HepG2 (cell line): ENCODE measurements around the gene AGTPBP1. TPM values are rescaled to one million over a fixed set of nuclear protein-coding genes. Genes with fewer than 3 reads are reported as not detected.

ENCODE experiments used
- IKZF1 ChIP-seq: fragments of 450-650 bp; IDR thresholded peaks from 2 replicates; pipeline ENCODE4 v1.7.1; 2016
- JDP2 ChIP-seq: sonication (generic); formaldehyde crosslinking; IDR thresholded peaks from 2 replicates; pipeline ENCODE4 v1.8.1; 2022; ENCODE audit warnings: missing genetic modification reagents, borderline replicate concordance
- LCORL ChIP-seq, 2 experiments: fragments of 450-650 bp in 1 of 2; sonication (generic) in 1 of 2; formaldehyde crosslinking in 1 of 2; IDR thresholded peaks; 2 replicates each; pipeline versions ENCODE4 v1.5.0 to v1.6.1; 2017 to 2020; ENCODE audit warnings: antibody characterized with exemption in 1 of 2, missing genetic modification reagents in 1 of 2
- MAFK ChIP-seq, 2 experiments: IDR thresholded peaks in 1 of 2; conservative IDR thresholded peaks in 1 of 2; 2 replicates each; pipeline ENCODE4 v1.6.1; 2011; ENCODE audit warnings: improper control_type of control experiment in 2 of 2, low read length in 2 of 2
- MED13 ChIP-seq: sonication (generic); formaldehyde crosslinking; IDR thresholded peaks from 2 replicates; pipeline ENCODE4 v1.5.0; 2020; ENCODE audit warnings: missing genetic modification reagents
- NRL ChIP-seq: sonication (generic); formaldehyde crosslinking; IDR thresholded peaks from 2 replicates; pipeline ENCODE4 v1.5.0; 2020; ENCODE audit warnings: missing genetic modification reagents, mild to moderate bottlenecking, moderate library complexity, borderline replicate concordance
- SATB2 ChIP-seq: sonication (generic); formaldehyde crosslinking; IDR thresholded peaks from 2 replicates; pipeline ENCODE4 v1.5.0; 2020; ENCODE audit warnings: missing genetic modification reagents
- ZBTB38 ChIP-seq: sonication (generic); formaldehyde crosslinking; IDR thresholded peaks from 2 replicates; pipeline ENCODE4 v1.5.1; 2020; ENCODE audit warnings: mild to moderate bottlenecking, missing genetic modification reagents
- ZNF256 ChIP-seq: sonication (generic); formaldehyde crosslinking; conservative IDR thresholded peaks from 2 replicates; pipeline ENCODE4 v1.4.0; 2020; ENCODE audit warnings: missing genetic modification reagents
- ZNF329 ChIP-seq: sonication (generic); formaldehyde crosslinking; IDR thresholded peaks from 2 replicates; pipeline ENCODE4 v1.9.0; 2021; ENCODE audit warnings: low read depth, mild to moderate bottlenecking, missing genetic modification reagents
- ZNF333 ChIP-seq: sonication (generic); formaldehyde crosslinking; IDR thresholded peaks from 2 replicates; pipeline ENCODE4 v1.4.0; 2020; ENCODE audit warnings: mild to moderate bottlenecking, missing genetic modification reagents, borderline replicate concordance
- ZNF33B ChIP-seq: sonication (generic); formaldehyde crosslinking; IDR thresholded peaks from 2 replicates; pipeline ENCODE4 v1.5.1; 2020; ENCODE audit warnings: mild to moderate bottlenecking, missing genetic modification reagents
- ZNF501 ChIP-seq: sonication (generic); formaldehyde crosslinking; IDR thresholded peaks from 2 replicates; pipeline ENCODE4 v1.5.1; 2020; ENCODE audit warnings: mild to moderate bottlenecking, moderate library complexity, missing genetic modification reagents
- ZNF543 ChIP-seq: sonication (generic); formaldehyde crosslinking; IDR thresholded peaks from 2 replicates; pipeline ENCODE4 v1.4.0; 2020; ENCODE audit warnings: mild to moderate bottlenecking, missing genetic modification reagents
- ZNF564 ChIP-seq: sonication (generic); formaldehyde crosslinking; IDR thresholded peaks from 2 replicates; pipeline ENCODE4 v1.8.1; 2023; ENCODE audit warnings: mild to moderate bottlenecking, missing genetic modification reagents
- ZNF589 ChIP-seq: sonication (generic); formaldehyde crosslinking; conservative IDR thresholded peaks from 2 replicates; pipeline ENCODE4 v1.8.0; 2022; ENCODE audit warnings: mild to moderate bottlenecking, moderate library complexity, missing genetic modification reagents
- polyA plus RNA-seq, 8 experiments: library from polyadenylated mRNA; depleted of rRNA in 3 of 8; stranded (reverse) in 7 of 8; unstranded in 1 of 8; fragments of >200 nt; fragmentation: Illumina TruSeq in 4 of 8; extraction: Trizol in 4 of 8; gene quantifications; 2 replicates each; pipeline versions ENCODE4 v1.2.1 to v1.2.3, GENCODE V29; 2011 to 2016; ENCODE audit warnings: low read depth in 4 of 8, missing spikeins in 1 of 8, mixed read lengths in 1 of 8; ENCODE audit not compliant: insufficient read depth in 1 of 8
- total RNA-seq, 5 experiments: library from RNA; depleted of rRNA; stranded (reverse); fragments of >200 nt; fragmentation: Illumina TruSeq; extraction: Trizol; gene quantifications; 2 replicates each; pipeline ENCODE4 v1.2.3, GENCODE V29; 2016; ENCODE audit warnings: low read depth in 1 of 5
- TF ChIP-seq, protein P1 (sequence below): sonication (generic); formaldehyde crosslinking; IDR thresholded peaks from 2 replicates; pipeline ENCODE4 v1.8.0; 2022; ENCODE audit warnings: missing genetic modification reagents, low read depth, mild to moderate bottlenecking, borderline replicate concordance
- TF ChIP-seq, protein P2 (sequence below): sonication (generic); formaldehyde crosslinking; IDR thresholded peaks from 2 replicates; pipeline ENCODE4 v1.4.0; 2020; ENCODE audit warnings: mild to moderate bottlenecking, missing genetic modification reagents, borderline replicate concordance
- TF ChIP-seq, protein P3 (sequence below): sonication (generic); formaldehyde crosslinking; IDR thresholded peaks from 2 replicates; pipeline ENCODE4 v1.4.0; 2020; ENCODE audit warnings: mild to moderate bottlenecking, missing genetic modification reagents
- TF ChIP-seq, protein P4 (sequence below): sonication (generic); formaldehyde crosslinking; IDR thresholded peaks from 2 replicates; pipeline ENCODE4 v1.9.0; 2022; ENCODE audit warnings: missing genetic modification reagents, mild to moderate bottlenecking, borderline replicate concordance
- TF ChIP-seq, protein P5 (sequence below): sonication (generic); formaldehyde crosslinking; IDR thresholded peaks from 2 replicates; pipeline ENCODE4 v1.8.1; 2023; ENCODE audit warnings: missing genetic modification reagents, inconsistent platforms, borderline replicate concordance

The AGTPBP1 gene
- total and polyA plus RNA-seq, 2 of the 13 experiments (the other 11 are each of a cell fraction or from before 2014, with no cell fraction given), result 9.7 to 22.3 TPM

DNA sequence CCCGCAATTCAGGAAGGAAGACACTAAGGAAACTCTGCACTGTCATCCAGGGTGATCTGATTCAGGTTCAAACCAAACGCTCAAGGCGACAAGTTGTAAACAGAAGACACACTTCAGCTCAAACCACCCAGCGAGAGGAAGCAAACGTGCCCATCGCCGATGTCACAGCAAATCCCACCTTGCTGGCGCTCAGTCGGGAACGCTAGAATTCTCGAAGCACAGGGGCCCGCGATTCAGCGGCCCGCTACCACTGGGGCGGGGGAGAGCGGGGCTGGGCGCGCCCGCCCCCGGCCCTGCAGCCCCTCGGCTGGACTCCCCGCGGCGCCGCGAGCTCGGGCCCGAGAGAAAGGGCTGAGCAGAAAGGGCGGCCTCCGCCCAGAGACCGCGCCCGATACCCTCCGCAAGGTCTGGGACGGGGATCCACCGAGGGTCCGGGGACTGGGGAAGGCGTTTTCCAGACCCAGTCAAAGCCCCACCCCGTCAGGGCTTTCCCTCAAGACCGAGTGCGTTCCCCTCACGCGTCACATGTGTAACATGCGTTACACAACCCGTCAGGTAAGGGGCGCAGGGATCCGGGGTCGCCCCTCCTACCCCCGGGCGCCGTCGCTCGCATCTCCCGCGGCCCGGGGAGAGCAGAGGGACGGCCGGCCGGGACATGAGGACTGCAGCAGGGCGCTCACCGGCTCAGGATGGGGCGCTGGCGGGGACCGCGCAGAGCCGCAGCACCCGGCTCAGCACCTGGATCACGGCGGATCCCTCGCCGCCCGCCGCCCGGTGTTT is 469 bp downstream of the AGTPBP1 start (continued):
- TF ChIP-seq, protein P1, sequence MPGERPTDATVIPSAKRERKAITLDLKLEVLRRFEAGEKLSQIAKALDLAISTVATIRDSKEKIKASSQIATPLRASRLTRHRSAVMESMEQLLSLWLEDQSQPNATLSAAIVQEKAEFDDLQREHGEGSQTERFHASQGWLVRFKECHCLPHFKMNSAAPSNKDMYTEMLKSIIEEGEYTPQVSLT, result no peak
- TF ChIP-seq, protein P2, sequence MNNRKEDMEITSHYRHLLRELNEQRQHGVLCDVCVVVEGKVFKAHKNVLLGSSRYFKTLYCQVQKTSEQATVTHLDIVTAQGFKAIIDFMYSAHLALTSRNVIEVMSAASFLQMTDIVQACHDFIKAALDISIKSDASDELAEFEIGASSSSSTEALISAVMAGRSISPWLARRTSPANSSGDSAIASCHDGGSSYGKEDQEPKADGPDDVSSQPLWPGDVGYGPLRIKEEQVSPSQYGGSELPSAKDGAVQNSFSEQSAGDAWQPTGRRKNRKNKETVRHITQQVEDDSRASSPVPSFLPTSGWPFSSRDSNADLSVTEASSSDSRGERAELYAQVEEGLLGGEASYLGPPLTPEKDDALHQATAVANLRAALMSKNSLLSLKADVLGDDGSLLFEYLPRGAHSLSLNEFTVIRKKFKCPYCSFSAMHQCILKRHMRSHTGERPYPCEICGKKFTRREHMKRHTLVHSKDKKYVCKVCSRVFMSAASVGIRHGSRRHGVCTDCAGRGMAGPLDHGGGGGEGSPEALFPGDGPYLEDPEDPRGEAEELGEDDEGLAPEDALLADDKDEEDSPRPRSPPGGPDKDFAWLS (CRISPR knock-in tag), result no peak
- TF ChIP-seq ZNF333 (CRISPR knock-in tag), result no peak
- TF ChIP-seq ZNF329 (CRISPR knock-in tag), result no peak; the same call in 1 of the 2 replicates
- no peak for TF ChIP-seq ZNF256 (CRISPR knock-in tag)
- TF ChIP-seq JDP2 (CRISPR knock-in tag), result no peak
- TF ChIP-seq IKZF1, result no peak
- peak; percentile 48; the same call in 1 of the 2 replicates for TF ChIP-seq ZNF501 (CRISPR knock-in tag)
- no peak for TF ChIP-seq MAFK (conservative IDR thresholded peaks at IDR 0.05 in 1 of 2, IDR thresholded peaks at IDR 0.05 in 1 of 2; ENCODE audit: low read length in 2 of 2)
- TF ChIP-seq, protein P3, sequence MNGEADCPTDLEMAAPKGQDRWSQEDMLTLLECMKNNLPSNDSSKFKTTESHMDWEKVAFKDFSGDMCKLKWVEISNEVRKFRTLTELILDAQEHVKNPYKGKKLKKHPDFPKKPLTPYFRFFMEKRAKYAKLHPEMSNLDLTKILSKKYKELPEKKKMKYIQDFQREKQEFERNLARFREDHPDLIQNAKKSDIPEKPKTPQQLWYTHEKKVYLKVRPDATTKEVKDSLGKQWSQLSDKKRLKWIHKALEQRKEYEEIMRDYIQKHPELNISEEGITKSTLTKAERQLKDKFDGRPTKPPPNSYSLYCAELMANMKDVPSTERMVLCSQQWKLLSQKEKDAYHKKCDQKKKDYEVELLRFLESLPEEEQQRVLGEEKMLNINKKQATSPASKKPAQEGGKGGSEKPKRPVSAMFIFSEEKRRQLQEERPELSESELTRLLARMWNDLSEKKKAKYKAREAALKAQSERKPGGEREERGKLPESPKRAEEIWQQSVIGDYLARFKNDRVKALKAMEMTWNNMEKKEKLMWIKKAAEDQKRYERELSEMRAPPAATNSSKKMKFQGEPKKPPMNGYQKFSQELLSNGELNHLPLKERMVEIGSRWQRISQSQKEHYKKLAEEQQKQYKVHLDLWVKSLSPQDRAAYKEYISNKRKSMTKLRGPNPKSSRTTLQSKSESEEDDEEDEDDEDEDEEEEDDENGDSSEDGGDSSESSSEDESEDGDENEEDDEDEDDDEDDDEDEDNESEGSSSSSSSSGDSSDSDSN (CRISPR knock-in tag), result peak; percentile 87; the same call in 1 of the 2 replicates
- no peak for TF ChIP-seq ZNF564 (CRISPR knock-in tag)
- TF ChIP-seq MED13, result no peak
- TF ChIP-seq ZBTB38, result 0 out of 2 replicates have a peak, but pooled peaks have one; percentile 24
- peak; percentile 58; the same call in 1 of the 2 replicates for TF ChIP-seq ZNF543 (CRISPR knock-in tag)
- TF ChIP-seq NRL (CRISPR knock-in tag), result peak; percentile 61; the same call in 1 of the 2 replicates
- TF ChIP-seq ZNF589 (CRISPR knock-in tag), result 0 out of 2 replicates have a peak, but pooled peaks have one; percentile 46
- TF ChIP-seq, protein P4, sequence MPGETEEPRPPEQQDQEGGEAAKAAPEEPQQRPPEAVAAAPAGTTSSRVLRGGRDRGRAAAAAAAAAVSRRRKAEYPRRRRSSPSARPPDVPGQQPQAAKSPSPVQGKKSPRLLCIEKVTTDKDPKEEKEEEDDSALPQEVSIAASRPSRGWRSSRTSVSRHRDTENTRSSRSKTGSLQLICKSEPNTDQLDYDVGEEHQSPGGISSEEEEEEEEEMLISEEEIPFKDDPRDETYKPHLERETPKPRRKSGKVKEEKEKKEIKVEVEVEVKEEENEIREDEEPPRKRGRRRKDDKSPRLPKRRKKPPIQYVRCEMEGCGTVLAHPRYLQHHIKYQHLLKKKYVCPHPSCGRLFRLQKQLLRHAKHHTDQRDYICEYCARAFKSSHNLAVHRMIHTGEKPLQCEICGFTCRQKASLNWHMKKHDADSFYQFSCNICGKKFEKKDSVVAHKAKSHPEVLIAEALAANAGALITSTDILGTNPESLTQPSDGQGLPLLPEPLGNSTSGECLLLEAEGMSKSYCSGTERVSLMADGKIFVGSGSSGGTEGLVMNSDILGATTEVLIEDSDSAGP (CRISPR knock-in tag), result peak; percentile 38; the same call in 1 of the 2 replicates
- 0 out of 2 replicates have a peak, but pooled peaks have one; percentile 45 for TF ChIP-seq ZNF33B (CRISPR knock-in tag)
- TF ChIP-seq, protein P5, sequence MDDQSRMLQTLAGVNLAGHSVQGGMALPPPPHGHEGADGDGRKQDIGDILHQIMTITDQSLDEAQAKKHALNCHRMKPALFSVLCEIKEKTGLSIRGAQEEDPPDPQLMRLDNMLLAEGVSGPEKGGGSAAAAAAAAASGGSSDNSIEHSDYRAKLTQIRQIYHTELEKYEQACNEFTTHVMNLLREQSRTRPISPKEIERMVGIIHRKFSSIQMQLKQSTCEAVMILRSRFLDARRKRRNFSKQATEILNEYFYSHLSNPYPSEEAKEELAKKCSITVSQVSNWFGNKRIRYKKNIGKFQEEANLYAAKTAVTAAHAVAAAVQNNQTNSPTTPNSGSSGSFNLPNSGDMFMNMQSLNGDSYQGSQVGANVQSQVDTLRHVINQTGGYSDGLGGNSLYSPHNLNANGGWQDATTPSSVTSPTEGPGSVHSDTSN (CRISPR knock-in tag), result no peak
- peak; percentile 53; the same call in 1 of the 2 replicates for TF ChIP-seq SATB2 (CRISPR knock-in tag)
- TF ChIP-seq LCORL (IDR thresholded peaks at IDR 0.05), result no peak
- TF ChIP-seq LCORL (CRISPR knock-in tag; IDR thresholded peaks at IDR 0.05), result peak; percentile 57
